Ovary (tissue), 9 donors: ENCODE results near the gene TTLL10. TPM values are rescaled to one million over a fixed set of nuclear protein-coding genes. Genes with fewer than 3 reads are reported as not detected.

Source experiments
- DNase-seq, 5 donors: peaks; one replicate each; pipeline ENCODE4 v3.0.0-alpha.2; 2019 to 2020
- H3K27ac ChIP-seq, 2 donors: fragments of 200-600 bp; one replicate each; pipeline versions ENCODE4 v1.5.1 to v1.8.0; 2019 to 2022
- H3K27me3 ChIP-seq: fragments of 200-600 bp; one replicate; pipeline ENCODE4 v1.8.0; 2022
- H3K36me3 ChIP-seq: fragments of 200-600 bp; sonication (generic); one replicate; pipeline ENCODE4 v1.5.1; 2019
- H3K4me1 ChIP-seq: one replicate; pipeline ENCODE4 v1.8.1; 2013; ENCODE audit warnings: mild to moderate bottlenecking, moderate library complexity; ENCODE audit not compliant: insufficient read depth
- H3K4me3 ChIP-seq: fragments of 200-600 bp; sonication (generic); one replicate; pipeline ENCODE4 v1.5.1; 2017
- H3K9me3 ChIP-seq, 2 donors: fragments of 200-600 bp in 1 of 2; sonication (generic) in 1 of 2; one replicate each; pipeline versions ENCODE4 v1.5.1 to v1.8.1; 2013 to 2019; ENCODE audit warnings: mild to moderate bottlenecking in 1 of 2, moderate library complexity in 1 of 2
- EP300 ChIP-seq: sonication (generic); formaldehyde crosslinking; IDR thresholded peaks from one replicate; pipeline ENCODE4 v1.6.1; 2017; ENCODE audit warnings: antibody characterized with exemption
- POLR2A ChIP-seq: fragments of 450-650 bp; IDR thresholded peaks from one replicate; pipeline ENCODE4 v1.6.1; 2017; ENCODE audit warnings: antibody characterized with exemption, mild to moderate bottlenecking, moderate library complexity
- WGBS, 3 donors: extraction: QIAGEN DNeasy Blood & Tissue Kit in 1 of 3; methylation state at CpG; one replicate each; pipeline versions ENCODE4 v1.1.5 to v1.1.7; 2013 to 2017; 5-methylcytosine and 5-hydroxymethylcytosine counted together
- intact Hi-C, 4 donors: fragments of 100-400 bp; cut with DNase I; formaldehyde crosslinking; loops; one replicate each; pipeline versions ENCODE4 v1.11.0 to v1.15.1; 2022 to 2023
- polyA plus RNA-seq, 2 donors: library from polyadenylated mRNA; stranded (reverse); fragments of 200-250 nt in 1 of 2; fragments of 350-450 nt in 1 of 2; fragmentation: Illumina TruSeq in 1 of 2; extraction: RNeasy Lipid Tissue Mini Kit (QIAGEN cat#74804) in 1 of 2; gene quantifications; one replicate each; pipeline ENCODE4 v1.2.3, GENCODE V29; 2013 to 2014
- total RNA-seq, 7 donors: library from RNA; depleted of rRNA in 2 of 7; stranded (reverse); fragments of >200 nt in 2 of 7; fragmentation: NEBNext Ultra II Directional in 3 of 7; extraction: Animal tissue kit (Norgen Biotek cat#: 25700) in 3 of 7; gene quantifications; one replicate each; pipeline versions ENCODE4 v1.1.0 to v1.2.4, GENCODE V29; 2016 to 2023
- TF ChIP-seq, protein P1 (sequence below), 3 donors: fragments of 450-650 bp in 2 of 3; fragments of 200-600 bp in 1 of 3; IDR thresholded peaks; one replicate each; pipeline versions ENCODE4 v1.5.1 to v1.8.0; 2016 to 2022; ENCODE audit warnings: antibody characterized with exemption in 3 of 3, mild to moderate bottlenecking in 1 of 3
- donor health status: DM: no; HTN: no; CAD: no; lungs with moderate emphysema.
- donor health status: DM: no; HTN: no; CAD: no.
- donor health status: Bipolar disorder and iron deficiency.
- donor health status: DM: yes; HTN: yes; CAD: no.
- donor health status: DM: no; HTN: no; CAD: no.
- donor health status: DM: yes; HTN: yes; CAD: no.

Gene TTLL10
- total and polyA plus RNA-seq, 9 donors = 0.60 to 7.0 (median 1.1) TPM; not detected in 4

DNA sequence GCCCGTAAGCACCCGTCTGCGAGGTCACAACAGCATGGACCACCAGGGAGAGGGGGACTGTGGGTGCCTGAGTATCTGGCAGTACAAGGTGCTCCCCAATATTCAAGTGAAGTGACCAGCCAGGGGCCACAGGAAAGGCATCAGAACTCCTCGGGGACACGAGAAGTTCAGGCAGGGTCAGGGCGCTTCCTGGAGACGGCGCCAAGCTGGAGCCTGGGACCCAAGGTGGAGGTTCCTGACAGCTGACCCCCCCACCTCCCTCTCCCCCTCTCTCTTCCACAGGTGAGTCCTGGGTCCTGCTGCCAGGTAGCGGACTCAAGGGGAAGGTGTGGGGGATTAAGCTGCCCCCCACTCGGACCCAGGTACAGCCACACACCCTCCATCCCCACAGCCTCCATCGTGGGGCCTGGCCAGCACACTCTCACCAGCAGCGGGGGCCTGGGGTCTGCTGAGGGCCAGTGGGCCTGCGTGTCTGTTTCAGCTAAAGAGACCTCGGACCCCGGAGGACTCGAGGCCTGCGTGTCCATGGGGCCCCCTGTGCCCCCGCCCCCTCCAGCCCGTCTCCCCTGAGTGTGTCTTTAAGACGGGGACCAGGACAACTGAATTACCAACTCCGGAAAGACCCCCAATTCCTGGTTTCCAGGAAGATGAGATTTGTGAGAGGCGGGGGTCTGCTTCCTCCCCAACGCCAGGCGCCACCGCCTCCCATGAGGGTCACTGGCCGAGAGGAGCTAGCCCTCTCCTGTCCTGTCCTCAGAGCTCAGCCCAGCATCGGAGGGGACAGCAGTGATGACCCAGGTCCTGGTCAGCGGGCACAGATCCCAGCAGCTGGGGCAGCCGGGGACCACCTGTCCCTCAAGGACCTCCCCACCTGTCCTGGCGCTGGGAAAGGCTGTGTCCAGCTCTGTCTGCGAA, 26.5 kb downstream of the TTLL10 start:
- Histone ChIP-seq H3K27me3 (no peaks in the 10 kb centered on the region), H3K9me3 (no peaks in the 10 kb centered on the region), H3K36me3 (no peaks in the 10 kb centered on the region), H3K27ac (no peak overlapping the region), H3K4me1 (no peaks in the 10 kb centered on the region), H3K4me3 (peak overlapping the region; percentile 40)
- peak in 2 of 5 donors; percentile 25 to 30 for DNase-seq
- intact Hi-C loops = no loop called here
- 72 to 80% (median 79%) methylated on average over 29 to 31 of the region's 31 CpGs for WGBS, 3 donors
- TF ChIP-seq POLR2A = no peak
- TF ChIP-seq, protein P1, sequence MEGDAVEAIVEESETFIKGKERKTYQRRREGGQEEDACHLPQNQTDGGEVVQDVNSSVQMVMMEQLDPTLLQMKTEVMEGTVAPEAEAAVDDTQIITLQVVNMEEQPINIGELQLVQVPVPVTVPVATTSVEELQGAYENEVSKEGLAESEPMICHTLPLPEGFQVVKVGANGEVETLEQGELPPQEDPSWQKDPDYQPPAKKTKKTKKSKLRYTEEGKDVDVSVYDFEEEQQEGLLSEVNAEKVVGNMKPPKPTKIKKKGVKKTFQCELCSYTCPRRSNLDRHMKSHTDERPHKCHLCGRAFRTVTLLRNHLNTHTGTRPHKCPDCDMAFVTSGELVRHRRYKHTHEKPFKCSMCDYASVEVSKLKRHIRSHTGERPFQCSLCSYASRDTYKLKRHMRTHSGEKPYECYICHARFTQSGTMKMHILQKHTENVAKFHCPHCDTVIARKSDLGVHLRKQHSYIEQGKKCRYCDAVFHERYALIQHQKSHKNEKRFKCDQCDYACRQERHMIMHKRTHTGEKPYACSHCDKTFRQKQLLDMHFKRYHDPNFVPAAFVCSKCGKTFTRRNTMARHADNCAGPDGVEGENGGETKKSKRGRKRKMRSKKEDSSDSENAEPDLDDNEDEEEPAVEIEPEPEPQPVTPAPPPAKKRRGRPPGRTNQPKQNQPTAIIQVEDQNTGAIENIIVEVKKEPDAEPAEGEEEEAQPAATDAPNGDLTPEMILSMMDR (IDR thresholded peaks at IDR 0.05) = no peak
- TF ChIP-seq EP300 = no peak

DNA sequence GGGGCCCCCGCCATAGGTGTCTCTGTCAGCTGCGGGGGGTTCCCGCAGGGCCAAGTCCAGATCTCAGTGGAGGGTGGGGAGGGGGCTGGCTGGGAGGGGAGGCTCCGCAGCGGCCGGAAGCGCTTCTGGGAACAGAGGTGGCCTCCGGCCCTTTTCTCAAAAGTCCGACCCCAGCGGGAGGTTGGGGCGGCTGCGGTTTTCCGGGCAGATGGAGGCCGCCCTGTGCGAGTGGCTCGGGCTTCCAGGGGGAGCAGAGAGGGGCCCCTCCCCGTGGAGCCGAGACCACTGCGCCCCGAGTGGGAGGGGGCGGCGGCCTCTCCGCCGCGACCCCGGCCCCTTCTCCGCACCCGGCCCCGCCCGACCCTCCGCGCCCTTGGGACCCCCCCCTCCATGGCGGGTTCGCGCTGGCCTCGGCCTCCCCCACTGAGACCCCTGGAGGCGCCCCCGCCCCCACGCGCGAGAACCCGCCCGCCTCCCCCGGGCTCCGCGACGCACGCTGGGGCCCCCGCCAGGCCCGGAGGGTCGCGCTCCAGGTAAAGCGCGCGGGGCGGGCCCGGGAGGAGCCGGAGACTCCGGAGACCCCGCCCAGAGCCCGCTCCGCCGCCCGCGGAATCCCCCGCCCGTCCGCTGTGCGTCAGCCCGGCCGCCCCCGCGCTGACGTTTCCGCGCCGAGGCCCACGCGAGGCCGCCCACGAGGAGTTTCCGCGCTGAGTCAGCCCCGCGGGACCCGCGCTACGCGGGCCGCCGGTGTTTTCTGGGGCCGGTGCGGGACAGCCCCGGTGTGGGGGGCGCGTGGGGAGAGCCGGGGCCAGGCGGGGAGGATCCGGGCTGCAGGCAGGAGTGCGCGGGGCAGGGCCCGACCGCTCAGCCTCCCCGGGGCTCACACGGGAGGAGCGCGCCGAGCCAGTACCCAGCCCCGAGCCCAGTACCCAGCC, 27.5 kb downstream of the TTLL10 start:
- H3K27me3 ChIP-seq = no peaks in the 10 kb centered on the region
- intact Hi-C loops = no loop called here
- DNase-seq = peak; percentile 39 to 78 (median 63)
- TF ChIP-seq EP300 (no peak), POLR2A (no peak)
- TF ChIP-seq, protein P1 (IDR thresholded peaks at IDR 0.05) = no peak
- no peaks in the 10 kb centered on the region for H3K36me3 ChIP-seq
- WGBS, 3 donors = 1 to 5% (median 2%) methylated on average over 24 to 109 of the region's 109 CpGs
- H3K4me3 ChIP-seq = peak overlapping the region; percentile 40
- H3K27ac ChIP-seq = no peak overlapping the region
- H3K4me1 ChIP-seq = no peaks in the 10 kb centered on the region
- H3K9me3 ChIP-seq = no peaks in the 10 kb centered on the region

DNA sequence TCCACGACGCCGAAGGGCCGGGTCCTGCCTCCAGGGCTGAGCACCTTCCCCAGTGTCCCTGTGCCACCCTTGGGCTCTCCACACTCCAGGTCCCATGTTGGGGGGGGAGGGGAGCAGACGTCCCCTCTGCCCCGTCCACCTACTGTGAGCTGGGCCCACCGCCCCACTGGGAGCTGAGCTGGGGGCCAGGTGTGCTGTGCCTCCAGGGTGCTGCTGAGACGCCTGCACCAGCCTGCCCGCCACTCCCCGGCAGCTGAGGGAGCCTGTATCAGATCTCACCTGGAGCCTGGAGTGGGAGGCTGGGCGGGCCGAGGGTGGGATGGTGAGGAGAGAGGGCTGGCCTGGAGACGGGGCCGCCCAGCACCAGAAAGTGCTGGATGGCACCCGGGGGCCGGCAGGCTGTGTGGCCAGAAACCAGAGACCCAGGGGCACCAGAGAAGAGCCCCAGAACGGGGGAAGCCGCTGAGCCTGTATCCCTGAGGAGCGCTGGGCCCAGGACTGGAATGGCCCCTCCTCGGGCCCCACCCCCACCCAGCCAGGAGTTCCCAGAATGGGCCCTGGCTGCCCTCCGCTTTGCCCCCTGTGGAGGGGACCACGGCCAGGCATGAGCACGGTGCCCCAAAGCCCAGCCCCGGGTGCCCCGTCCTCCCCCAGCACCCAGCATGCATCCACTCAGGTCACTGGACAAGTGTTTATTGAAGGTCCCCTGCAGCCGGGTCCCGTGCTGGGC, 29.3 kb downstream of the TTLL10 start:
- Histone ChIP-seq H3K9me3 (no peaks in the 10 kb centered on the region), H3K4me1 (no peaks in the 10 kb centered on the region), H3K36me3 (no peaks in the 10 kb centered on the region), H3K27ac (no peak overlapping the region), H3K27me3 (peaks cover 4% of the 10 kb centered on the region), H3K4me3 (no peak overlapping the region)
- WGBS, 3 donors = 43 to 78% (median 51%) methylated on average over 17 to 27 of the region's 27 CpGs
- DNase-seq = peak in 2 of 5 donors; percentile 12 to 29
- intact Hi-C loops = no loop called here
- TF ChIP-seq, protein P1 (IDR thresholded peaks at IDR 0.05) = no peak
- TF ChIP-seq POLR2A (no peak), EP300 (no peak)
